ENCODE data around the gene MACROD2. TPM values are rescaled to one million over a fixed set of nuclear protein-coding genes. Genes with fewer than 3 reads are reported as not detected.
A peak's percentile ranks its signal among the peaks of the same experiment; 100 is the strongest.

MACROD2 gene
- total RNA-seq, 6 experiments from 2014 or later = 0.05 to 0.57 (median 0.11) TPM; not detected in 1

DNA sequence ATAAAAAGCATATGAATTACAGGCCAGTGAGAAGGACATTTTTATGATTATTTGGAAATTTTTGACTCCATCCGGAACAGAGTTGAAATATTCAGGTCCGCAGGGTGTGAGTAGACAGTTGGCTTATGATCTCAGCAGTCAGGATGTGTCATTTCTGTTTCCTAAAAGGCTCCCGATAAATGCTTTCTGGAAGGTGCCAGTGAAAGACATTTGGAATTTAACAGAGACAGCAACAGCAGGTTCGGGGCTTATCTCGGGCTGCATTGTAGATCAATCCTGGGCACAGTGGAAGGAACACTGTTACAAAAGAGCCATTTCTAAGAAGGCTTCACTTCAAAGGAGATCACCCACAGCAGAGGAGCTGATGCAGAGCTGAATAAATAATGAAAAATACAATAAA is 1643.5 kb downstream of the MACROD2 start:
- Mint-ChIP-seq H3K4me3 (peak overlapping the region; percentile 29; the same call in 1 of the 2 replicates), H3K27me3 (ENCODE audit: insufficient read depth) (peaks cover 4% of the 10 kb centered on the region), H3K36me3 (ENCODE audit: low read depth) (no peaks in the 10 kb centered on the region), H3K9me3 (no peaks in the 10 kb centered on the region), H3K4me1 (ENCODE audit: low read depth) (peaks cover 31% of the 10 kb centered on the region), H3K27ac (no peak overlapping the region)
- TF ChIP-seq, protein P1, sequence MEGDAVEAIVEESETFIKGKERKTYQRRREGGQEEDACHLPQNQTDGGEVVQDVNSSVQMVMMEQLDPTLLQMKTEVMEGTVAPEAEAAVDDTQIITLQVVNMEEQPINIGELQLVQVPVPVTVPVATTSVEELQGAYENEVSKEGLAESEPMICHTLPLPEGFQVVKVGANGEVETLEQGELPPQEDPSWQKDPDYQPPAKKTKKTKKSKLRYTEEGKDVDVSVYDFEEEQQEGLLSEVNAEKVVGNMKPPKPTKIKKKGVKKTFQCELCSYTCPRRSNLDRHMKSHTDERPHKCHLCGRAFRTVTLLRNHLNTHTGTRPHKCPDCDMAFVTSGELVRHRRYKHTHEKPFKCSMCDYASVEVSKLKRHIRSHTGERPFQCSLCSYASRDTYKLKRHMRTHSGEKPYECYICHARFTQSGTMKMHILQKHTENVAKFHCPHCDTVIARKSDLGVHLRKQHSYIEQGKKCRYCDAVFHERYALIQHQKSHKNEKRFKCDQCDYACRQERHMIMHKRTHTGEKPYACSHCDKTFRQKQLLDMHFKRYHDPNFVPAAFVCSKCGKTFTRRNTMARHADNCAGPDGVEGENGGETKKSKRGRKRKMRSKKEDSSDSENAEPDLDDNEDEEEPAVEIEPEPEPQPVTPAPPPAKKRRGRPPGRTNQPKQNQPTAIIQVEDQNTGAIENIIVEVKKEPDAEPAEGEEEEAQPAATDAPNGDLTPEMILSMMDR (IDR thresholded peaks at IDR 0.05) = no peak
- no peak for DNase-seq

DNA sequence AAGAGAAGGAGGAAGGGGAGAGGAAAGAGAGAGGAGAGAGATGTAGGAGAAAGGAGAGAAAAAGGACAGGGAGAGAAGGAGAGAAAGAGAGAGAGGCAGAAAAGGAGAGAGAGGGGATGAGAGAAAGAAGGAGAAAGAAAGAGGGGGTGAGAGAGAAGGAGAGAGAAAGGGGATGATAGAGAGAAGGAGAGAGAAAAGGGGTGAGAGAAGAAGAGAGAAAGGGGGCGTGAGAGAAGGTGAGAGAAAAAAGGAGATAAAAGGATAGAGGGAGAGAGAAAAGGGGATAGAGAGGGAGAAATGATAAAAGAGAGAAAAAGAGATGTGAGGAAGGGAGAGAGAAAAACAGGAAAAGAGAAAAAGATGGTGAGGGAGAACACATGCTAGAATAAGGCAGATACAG is 1644.5 kb downstream of the MACROD2 start:
- DNase-seq = no peak
- Mint-ChIP-seq H3K4me1 (ENCODE audit: low read depth) (peaks cover 35% of the 10 kb centered on the region), H3K27me3 (ENCODE audit: insufficient read depth) (peaks cover 2% of the 10 kb centered on the region), H3K27ac (no peak overlapping the region), H3K4me3 (no peak overlapping the region), H3K36me3 (ENCODE audit: low read depth) (no peaks in the 10 kb centered on the region), H3K9me3 (no peaks in the 10 kb centered on the region)
- TF ChIP-seq, protein P1 (IDR thresholded peaks at IDR 0.05) = no peak

DNA sequence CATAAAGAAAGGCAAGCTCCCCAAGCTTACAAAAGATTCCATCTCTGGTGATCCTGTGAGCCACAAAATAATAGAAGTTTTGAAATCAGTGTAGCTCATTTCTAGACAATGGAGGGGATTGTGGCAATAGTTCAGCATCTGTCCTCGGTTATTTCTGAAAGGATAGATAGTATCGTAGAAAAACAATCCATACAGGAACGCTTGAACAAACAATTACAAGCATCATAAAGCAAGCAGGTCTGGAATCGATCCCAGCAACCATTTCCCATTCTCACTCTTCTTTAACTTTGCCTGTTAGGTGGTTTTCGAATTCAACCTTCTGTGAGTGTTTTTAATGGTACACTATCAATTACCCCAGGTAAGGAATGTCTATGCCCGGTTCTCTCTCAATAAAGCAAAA is 1646.8 kb downstream of the MACROD2 start:
- no peaks in the 10 kb centered on the region; the same call in 1 of the 2 replicates for H3K27me3 Mint-ChIP-seq (ENCODE audit: insufficient read depth)
- no peaks in the 10 kb centered on the region for H3K36me3 Mint-ChIP-seq (ENCODE audit: low read depth)

DNA sequence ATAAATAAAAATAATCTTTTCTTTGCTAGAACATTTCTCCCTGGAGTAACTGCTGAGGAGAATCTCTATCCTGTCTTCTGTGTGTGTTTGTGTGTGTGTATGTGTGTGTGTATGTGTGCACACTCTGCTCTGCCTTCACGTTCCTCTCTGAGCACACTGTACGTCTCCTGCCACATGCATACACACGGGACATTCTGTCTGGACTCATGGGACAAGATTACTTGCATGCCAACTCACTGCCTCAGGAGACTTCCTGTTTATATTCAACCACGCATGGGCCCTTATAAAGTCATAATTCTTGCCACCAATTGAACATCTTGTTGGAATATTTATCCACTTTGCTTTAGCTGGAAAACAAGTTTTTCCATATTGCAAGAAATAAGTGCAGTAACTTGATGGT is 1647.4 kb downstream of the MACROD2 start:
- Mint-ChIP-seq H3K4me1 (ENCODE audit: low read depth) (peaks cover 55% of the 10 kb centered on the region), H3K9me3 (no peaks in the 10 kb centered on the region), H3K27ac (peak overlapping the region; percentile 11; the same call in 1 of the 2 replicates), H3K4me3 (peak overlapping the region; percentile 5; the same call in 1 of the 2 replicates), H3K36me3 (ENCODE audit: low read depth) (no peaks in the 10 kb centered on the region), H3K27me3 (ENCODE audit: insufficient read depth) (no peaks in the 10 kb centered on the region; the same call in 1 of the 2 replicates)
- TF ChIP-seq, protein P1 (IDR thresholded peaks at IDR 0.05) = no peak
- DNase-seq = peak; percentile 30

More for the DNA sequence above, 1646.8 kb downstream of the MACROD2 start:
- Mint-ChIP-seq H3K4me1 (ENCODE audit: low read depth) (peaks cover 55% of the 10 kb centered on the region), H3K9me3 (no peaks in the 10 kb centered on the region), H3K4me3 (no peak overlapping the region), H3K27ac (no peak overlapping the region)
- TF ChIP-seq, protein P1 (IDR thresholded peaks at IDR 0.05) = no peak
- DNase-seq = no peak

DNA sequence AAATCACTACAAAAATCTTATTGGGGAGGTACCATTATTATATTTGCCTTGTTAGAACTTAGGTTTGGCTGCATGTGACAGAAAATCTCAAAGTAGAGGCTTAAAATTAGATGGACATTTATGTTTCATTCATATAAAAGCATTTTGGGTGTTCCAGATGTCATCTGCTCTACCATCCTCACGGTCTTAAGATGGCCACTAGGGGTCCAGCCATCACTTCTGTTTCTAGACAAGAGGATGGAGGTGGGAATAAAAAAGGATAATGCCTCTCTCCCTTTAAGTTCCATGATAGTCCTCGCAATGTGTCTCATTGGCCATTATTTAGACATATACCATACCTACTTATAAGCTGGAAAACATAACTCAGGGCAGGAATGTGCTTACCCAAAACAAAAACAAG is 1648.4 kb downstream of the MACROD2 start:
- Mint-ChIP-seq H3K27me3 (ENCODE audit: insufficient read depth) (no peaks in the 10 kb centered on the region; the same call in 1 of the 2 replicates), H3K4me3 (no peak overlapping the region), H3K4me1 (ENCODE audit: low read depth) (peaks cover 51% of the 10 kb centered on the region), H3K36me3 (ENCODE audit: low read depth) (no peaks in the 10 kb centered on the region), H3K27ac (no peak overlapping the region), H3K9me3 (no peaks in the 10 kb centered on the region)
- no peak for DNase-seq
- TF ChIP-seq, protein P1 (IDR thresholded peaks at IDR 0.05) = peak; percentile 77
